Natural killer cell (primary cell): ENCODE data around the gene PDGFRB. TPM values are rescaled to one million over a fixed set of nuclear protein-coding genes. Genes with fewer than 3 reads are reported as not detected.

ENCODE experiments used
- ATAC-seq, 3 donors: fragments of 150-1000 bp in 2 of 3; fragments of 200-7000 bp in 1 of 3; cut with Tn5 transposase; 1 replicate in 1 of 3; 2 replicates in 2 of 3; pipeline ENCODE4 v1.10.0; 2021; ENCODE audit warnings: mild to moderate bottlenecking in 2 of 3, moderate library complexity in 2 of 3
- DNase-seq, 2 donors: peaks; one replicate each; pipeline versions ENCODE4 v3.0.0 to v3.0.0-alpha.2; 2013 to 2021; ENCODE audit warnings: mixed read lengths in 1 of 2
- H3K27ac ChIP-seq: one replicate; pipeline ENCODE4 v1.5.1; 2013; ENCODE audit warnings: mild to moderate bottlenecking, low read length
- H3K27me3 ChIP-seq: one replicate; pipeline ENCODE4 v1.6.1; 2013; ENCODE audit warnings: low read length; ENCODE audit not compliant: control insufficient read depth, insufficient read depth
- H3K36me3 ChIP-seq: one replicate; pipeline ENCODE4 v1.6.1; 2013; ENCODE audit warnings: low read length; ENCODE audit not compliant: control insufficient read depth, insufficient read depth
- H3K4me1 ChIP-seq: one replicate; pipeline ENCODE4 v1.6.1; 2013; ENCODE audit warnings: low read length; ENCODE audit not compliant: control insufficient read depth, insufficient read depth
- H3K4me3 ChIP-seq: one replicate; pipeline ENCODE4 v1.5.1; 2013; ENCODE audit warnings: low read length
- H3K9me3 ChIP-seq: one replicate; pipeline ENCODE4 v1.6.1; 2013; ENCODE audit warnings: low read length; ENCODE audit not compliant: control insufficient read depth, insufficient read depth
- H3K27ac Mint-ChIP-seq, 2 donors: one replicate each; pipeline ENCODE4 v1.8.0; 2022; ENCODE audit warnings: mild to moderate bottlenecking in 2 of 2, mixed read lengths in 2 of 2, moderate library complexity in 1 of 2
- H3K27me3 Mint-ChIP-seq, 2 donors: one replicate each; pipeline ENCODE4 v1.8.0; 2022; ENCODE audit warnings: low read depth in 2 of 2, mixed read lengths in 2 of 2
- H3K36me3 Mint-ChIP-seq: one replicate; pipeline ENCODE4 v1.8.0; 2022; ENCODE audit warnings: mixed read lengths
- H3K4me1 Mint-ChIP-seq, 2 donors: one replicate each; pipeline ENCODE4 v1.8.0; 2022; ENCODE audit warnings: mixed read lengths in 2 of 2
- H3K4me3 Mint-ChIP-seq: one replicate; pipeline ENCODE4 v1.8.0; 2022; ENCODE audit warnings: mild to moderate bottlenecking, moderate library complexity, mixed read lengths
- H3K9me3 Mint-ChIP-seq, 2 donors: one replicate each; pipeline ENCODE4 v1.8.0; 2022; ENCODE audit warnings: mixed read lengths in 2 of 2
- CTCF ChIP-seq: fragments of 200-600 bp; IDR thresholded peaks from one replicate; pipeline ENCODE4 v1.8.0; 2022; ENCODE audit warnings: antibody characterized with exemption
- WGBS: methylation state at CpG from one replicate; pipeline ENCODE4 v1.1.7; 2013; ENCODE audit warnings: missing lambda C conversion rate; ENCODE audit not compliant: insufficient coverage; 5-methylcytosine and 5-hydroxymethylcytosine counted together
- intact Hi-C: fragments of 100-400 bp; cut with micrococcal nuclease; formaldehyde crosslinking; loops from one replicate; pipeline ENCODE4 v1.14.2; 2022
- total RNA-seq, 4 donors: library from RNA; stranded (reverse); fragments of 120-200 nt in 1 of 4; gene quantifications; one replicate each; pipeline versions ENCODE4 v1.2.3 to v1.2.4, GENCODE V29; 2013 to 2022

Gene PDGFRB
- total RNA-seq, 3 donors from 2014 or later (not counting 1 experiment from before 2014, with no cell fraction given) = 44.8 to 93.1 (median 61.6) TPM

GRCh38 chr5:150080696-150081435, 74.8 kb downstream of the PDGFRB start:
- peaks cover 13% of the 10 kb centered on the region for H3K4me1 ChIP-seq
- H3K36me3 ChIP-seq = no peaks in the 10 kb centered on the region
- no peak for TF ChIP-seq CTCF
- peaks cover 16 to 19% of the 10 kb centered on the region in 2 donors for H3K4me1 Mint-ChIP-seq
- ATAC-seq (no peak), DNase-seq (no peak)
- H3K9me3 Mint-ChIP-seq = no peaks in the 10 kb centered on the region
- intact Hi-C loops = no loop called here
- WGBS = 81% methylated on average over 15 of the region's 15 CpGs
- H3K4me3 Mint-ChIP-seq = no peak overlapping the region
- H3K27ac Mint-ChIP-seq = no peak overlapping the region
- H3K9me3 ChIP-seq = no peaks in the 10 kb centered on the region
- H3K27me3 Mint-ChIP-seq = peaks cover 36% of the 10 kb centered on the region in 2 donors
- peaks cover 8% of the 10 kb centered on the region for H3K27me3 ChIP-seq
- H3K36me3 Mint-ChIP-seq = no peaks in the 10 kb centered on the region
- H3K4me3 ChIP-seq = no peak overlapping the region
- H3K27ac ChIP-seq = no peak overlapping the region

- ATAC-seq (no peak), DNase-seq (no peak)
- Mint-ChIP-seq H3K27ac (no peak overlapping the region), H3K27me3 (peaks cover 30 to 31% of the 10 kb centered on the region in 2 donors), H3K36me3 (no peaks in the 10 kb centered on the region), H3K9me3 (no peaks in the 10 kb centered on the region), H3K4me3 (no peak overlapping the region), H3K4me1 (peaks cover 16 to 19% of the 10 kb centered on the region in 2 donors)
- no peak for TF ChIP-seq CTCF
- Histone ChIP-seq H3K4me3 (no peak overlapping the region), H3K27me3 (peaks cover 6% of the 10 kb centered on the region), H3K4me1 (peaks cover 13% of the 10 kb centered on the region), H3K9me3 (no peaks in the 10 kb centered on the region), H3K27ac (no peak overlapping the region), H3K36me3 (no peaks in the 10 kb centered on the region)
- 95% methylated on average over 19 of the region's 19 CpGs for WGBS
- intact Hi-C loops = no loop called here
Measured at GRCh38 chr5:150079909-150080461, 75.7 kb downstream of the PDGFRB start.

GRCh38 chr5:150078802-150079689, 76.6 kb downstream of the PDGFRB start:
- 96% methylated on average over 7 of the region's 7 CpGs for WGBS
- no peak for DNase-seq

More at GRCh38 chr5:150078802-150079689, 76.6 kb downstream of the PDGFRB start:
- no peak for ATAC-seq
- Histone ChIP-seq H3K4me3 (no peak overlapping the region), H3K27ac (no peak overlapping the region), H3K36me3 (no peaks in the 10 kb centered on the region), H3K4me1 (peaks cover 13% of the 10 kb centered on the region), H3K9me3 (no peaks in the 10 kb centered on the region), H3K27me3 (peaks cover 6% of the 10 kb centered on the region)
- intact Hi-C loops = no loop called here
- Mint-ChIP-seq H3K9me3 (no peaks in the 10 kb centered on the region), H3K4me1 (peaks cover 16 to 19% of the 10 kb centered on the region in 2 donors), H3K27me3 (peaks cover 30% of the 10 kb centered on the region in 2 donors), H3K27ac (no peak overlapping the region), H3K36me3 (no peaks in the 10 kb centered on the region), H3K4me3 (no peak overlapping the region)
- no peak for TF ChIP-seq CTCF
